T-cell (primary cell): ENCODE results near the gene COBLL1. TPM values are rescaled to one million over a fixed set of nuclear protein-coding genes. Genes with fewer than 3 reads are reported as not detected.

Experiments used
- ATAC-seq, 4 experiments: fragments of 200-7000 bp in 3 of 4; fragments of 150-1000 bp in 1 of 4; cut with Tn5 transposase; replicated peaks in 1 of 4; 1 replicate in 3 of 4; 2 replicates in 1 of 4; pipeline ENCODE4 v1.10.0; 2021; ENCODE audit warnings: moderate library complexity in 3 of 4, mild to moderate bottlenecking in 2 of 4, moderate number of reproducible peaks in 1 of 4
- CTCF ChIA-PET, 2 donors: fragments of 300-600 bp; sonication (Branson Sonifier 250); formaldehyde crosslinking; loops; one replicate each; lab custom pipeline; 2022; ENCODE audit warnings: antibody characterized with exemption in 2 of 2; lab: Charles Lee
- POLR2A ChIA-PET, 2 donors: fragments of 300-600 bp; sonication (Branson Sonifier 250); formaldehyde crosslinking; loops; one replicate each; lab custom pipeline; 2022; ENCODE audit warnings: antibody characterized with exemption in 2 of 2; lab: Charles Lee
- DNase-seq, 35 experiments: peaks; one replicate each; pipeline versions ENCODE4 v3.0.0 to v3.0.0-alpha.2; 2013 to 2023
- H3K27ac ChIP-seq: one replicate; pipeline ENCODE4 v1.5.1; 2013; ENCODE audit warnings: low read length
- H3K27me3 ChIP-seq, 2 experiments: replicated peaks in 1 of 2; 1 replicate in 1 of 2; 2 replicates in 1 of 2; pipeline versions ENCODE4 v1.6.1 to v1.7.0; 2013; ENCODE audit warnings: low read length in 1 of 2, mixed read lengths in 1 of 2; ENCODE audit not compliant: control insufficient read depth in 2 of 2, insufficient read depth in 2 of 2; ENCODE audit errors: extremely low read depth in 1 of 2
- H3K36me3 ChIP-seq, 2 donors: 1 replicate in 1 of 2; 2 replicates in 1 of 2; pipeline versions ENCODE4 v1.6.1 to v1.7.0; 2013; ENCODE audit warnings: low read length in 1 of 2; ENCODE audit not compliant: control insufficient read depth in 2 of 2, insufficient read depth in 1 of 2; ENCODE audit errors: extremely low read depth in 1 of 2
- H3K4me1 ChIP-seq, 2 experiments: 1 replicate in 1 of 2; 2 replicates in 1 of 2; pipeline versions ENCODE4 v1.6.1 to v1.7.0; 2013; ENCODE audit warnings: low read length in 2 of 2, mixed read lengths in 1 of 2; ENCODE audit not compliant: insufficient read depth in 2 of 2, control insufficient read depth in 1 of 2; ENCODE audit errors: extremely low read depth in 1 of 2
- H3K4me3 ChIP-seq, 2 donors: 1 replicate in 1 of 2; 2 replicates in 1 of 2; pipeline versions ENCODE4 v1.5.1 to v1.7.0; 2013; ENCODE audit warnings: mild to moderate bottlenecking in 2 of 2, low read length in 1 of 2, moderate library complexity in 1 of 2; ENCODE audit not compliant: control insufficient read depth in 1 of 2; ENCODE audit errors: extremely low read depth in 1 of 2
- H3K9me3 ChIP-seq: 2 replicates; pipeline ENCODE4 v1.7.0; 2013
- H3K27ac Mint-ChIP-seq, 2 donors: one replicate each; pipeline ENCODE4 v1.8.0; 2020 to 2021; ENCODE audit warnings: mild to moderate bottlenecking in 2 of 2, mixed read lengths in 2 of 2
- H3K27me3 Mint-ChIP-seq, 2 donors: one replicate each; pipeline ENCODE4 v1.8.0; 2021 to 2022; ENCODE audit warnings: mixed read lengths in 2 of 2
- H3K36me3 Mint-ChIP-seq: one replicate; pipeline ENCODE4 v1.8.0; 2021; ENCODE audit warnings: mixed read lengths
- H3K4me1 Mint-ChIP-seq, 3 donors: one replicate each; pipeline ENCODE4 v1.8.0; 2020 to 2022; ENCODE audit warnings: mixed read lengths in 3 of 3, mild to moderate bottlenecking in 1 of 3
- H3K4me3 Mint-ChIP-seq, 3 donors: one replicate each; pipeline ENCODE4 v1.8.0; 2020 to 2022; ENCODE audit warnings: mild to moderate bottlenecking in 3 of 3, mixed read lengths in 3 of 3, moderate library complexity in 3 of 3
- H3K9me3 Mint-ChIP-seq, 3 donors: one replicate each; pipeline ENCODE4 v1.8.0; 2020 to 2022; ENCODE audit warnings: mixed read lengths in 3 of 3
- WGBS: methylation state at CpG from one replicate; pipeline ENCODE4 v1.1.5; 2013; ENCODE audit warnings: missing lambda C conversion rate; ENCODE audit not compliant: insufficient coverage; 5-methylcytosine and 5-hydroxymethylcytosine counted together
- total RNA-seq, 35 experiments: library from RNA in 6 of 35; stranded (reverse) in 6 of 35; fragments of 120-200 nt in 1 of 35; gene quantifications; one replicate each; pipeline versions ENCODE4 v1.2.1 to v1.2.4 and lab custom pipeline; 2013 to 2026

The COBLL1 gene
- total RNA-seq, 5 donors from 2014 or later (not counting 1 experiment from before 2014, with no cell fraction given), result 0.68 to 5.1 (median 1.9) TPM

DNA sequence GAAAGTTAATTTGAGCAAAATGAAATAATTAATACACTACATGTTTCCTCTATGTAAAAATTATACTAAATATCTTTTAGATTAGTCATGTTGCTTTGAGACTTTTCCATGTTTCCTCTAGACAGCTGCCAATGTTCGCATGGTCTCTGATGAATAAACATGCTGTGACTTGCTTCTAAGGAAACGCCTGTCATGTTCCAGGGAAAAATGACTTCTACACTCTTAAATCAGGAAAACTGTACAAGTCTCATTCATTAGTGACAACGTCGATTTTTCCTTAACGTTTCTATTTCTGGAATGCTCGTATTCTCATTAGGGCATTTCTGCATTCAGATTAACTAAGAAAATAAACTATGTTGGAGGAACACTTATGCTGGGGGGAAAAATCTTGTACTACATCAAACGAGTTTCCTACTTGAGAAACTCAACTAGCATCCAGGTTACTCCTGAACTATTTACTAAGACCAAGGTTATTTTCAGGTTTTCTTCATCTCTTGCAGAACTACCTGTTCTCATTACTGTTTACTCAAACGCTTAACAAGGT lies 1.6 kb downstream of the COBLL1 start:
- no peak for ATAC-seq
- peaks cover 35 to 36% of the 10 kb centered on the region in 2 donors for H3K27me3 Mint-ChIP-seq
- H3K27ac Mint-ChIP-seq, result no peak overlapping the region
- ChIA-PET CTCF (interaction anchor here in 1 of 2 donors (0.6 kb wide), 1 partner anchor 8 kb away, joined by 4 read pairs; no protein-coding TSS in a partner anchor), POLR2A (interaction anchor here in 1 of 2 donors (0.6 kb wide), 1 partner anchor 31 kb away, joined by 8 read pairs; no protein-coding TSS in a partner anchor)
- WGBS, result 73% methylated on average over 2 of the region's 8 CpGs
- no peak overlapping the region for H3K27ac ChIP-seq
- no peak for DNase-seq
- peak overlapping the region; percentile 43 to 75 (median 71) for H3K4me3 Mint-ChIP-seq
- H3K36me3 ChIP-seq, result no peaks in the 10 kb centered on the region
- H3K27me3 ChIP-seq, result peaks cover 0 to 20% of the 10 kb centered on the region in 2 experiments
- H3K4me1 ChIP-seq, result peaks cover 3 to 13% of the 10 kb centered on the region in 2 experiments
- H3K36me3 Mint-ChIP-seq, result no peaks in the 10 kb centered on the region
- H3K9me3 Mint-ChIP-seq, result no peaks in the 10 kb centered on the region
- no peak overlapping the region for H3K4me3 ChIP-seq
- peaks cover 6 to 11% (median 9%) of the 10 kb centered on the region in 3 donors for H3K4me1 Mint-ChIP-seq
- no peaks in the 10 kb centered on the region for H3K9me3 ChIP-seq

DNA sequence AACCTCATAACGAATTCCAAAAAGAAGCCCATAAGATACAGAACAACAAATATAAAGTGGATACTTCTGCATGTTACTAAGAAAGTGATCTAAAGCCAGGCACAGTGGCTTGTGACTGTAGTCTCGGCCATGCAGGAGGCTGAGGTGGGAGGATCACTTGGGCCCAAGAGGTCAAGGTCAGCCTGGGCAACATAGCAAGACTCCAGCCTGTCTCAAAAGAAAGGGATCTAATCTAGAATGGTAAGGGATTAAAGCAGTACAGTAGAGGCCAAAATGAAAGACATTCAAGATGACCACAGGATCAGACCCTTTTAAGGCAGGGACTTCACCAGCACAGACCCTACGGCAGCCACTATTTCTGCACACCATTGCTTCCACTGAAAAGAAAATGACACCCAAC lies 3.8 kb downstream of the COBLL1 start:
- no peak for ATAC-seq
- H3K27ac ChIP-seq, result no peak overlapping the region
- Mint-ChIP-seq H3K27ac (no peak overlapping the region), H3K36me3 (no peaks in the 10 kb centered on the region), H3K9me3 (no peaks in the 10 kb centered on the region), H3K4me3 (no peak overlapping the region), H3K27me3 (peaks cover 25 to 28% of the 10 kb centered on the region in 2 donors), H3K4me1 (peaks cover 6 to 11% (median 9%) of the 10 kb centered on the region in 3 donors)
- no peaks in the 10 kb centered on the region for H3K9me3 ChIP-seq
- no peak for DNase-seq
- H3K36me3 ChIP-seq, result no peaks in the 10 kb centered on the region
- CTCF ChIA-PET, result no interaction called here
- 69% methylated on average over 2 of the region's 3 CpGs for WGBS
- POLR2A ChIA-PET, result no interaction called here
- H3K27me3 ChIP-seq, result peaks cover 0 to 22% of the 10 kb centered on the region in 2 experiments
- H3K4me1 ChIP-seq, result peaks cover 3 to 13% of the 10 kb centered on the region in 2 experiments
- H3K4me3 ChIP-seq, result no peak overlapping the region

DNA sequence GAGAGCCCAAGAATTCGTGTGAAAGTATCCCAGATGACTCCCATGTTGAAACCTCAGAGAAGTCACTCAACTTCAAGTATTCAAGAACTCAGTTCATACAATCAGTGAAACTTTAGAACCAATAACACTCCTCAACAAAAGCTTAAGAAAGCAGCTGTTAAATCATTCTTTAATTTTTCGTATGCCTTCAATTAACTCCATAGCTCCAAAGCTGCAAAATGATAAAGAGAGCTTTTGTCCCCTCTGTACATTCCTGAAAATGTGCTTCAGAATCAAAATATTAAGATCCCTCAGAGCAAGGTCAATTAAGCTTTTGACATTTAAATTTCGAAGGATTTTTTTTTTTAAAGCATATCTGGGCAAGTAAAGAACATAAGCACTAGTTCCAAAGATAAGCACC lies 4.7 kb downstream of the COBLL1 start:
- no peaks in the 10 kb centered on the region for H3K36me3 Mint-ChIP-seq
- H3K4me3 Mint-ChIP-seq, result no peak overlapping the region
- H3K36me3 ChIP-seq, result no peaks in the 10 kb centered on the region
- no peak overlapping the region for H3K27ac ChIP-seq
- peaks cover 24 to 25% of the 10 kb centered on the region in 2 donors for H3K27me3 Mint-ChIP-seq
- H3K4me1 ChIP-seq, result peaks cover 3 to 9% of the 10 kb centered on the region in 2 experiments
- DNase-seq (no peak), ATAC-seq (no peak)
- H3K4me3 ChIP-seq, result no peak overlapping the region
- H3K9me3 ChIP-seq, result no peaks in the 10 kb centered on the region
- 31% methylated on average over 3 of the region's 3 CpGs for WGBS
- H3K27ac Mint-ChIP-seq, result no peak overlapping the region
- no peaks in the 10 kb centered on the region for H3K9me3 Mint-ChIP-seq
- peaks cover 6 to 9% (median 7%) of the 10 kb centered on the region in 3 donors for H3K4me1 Mint-ChIP-seq
- ChIA-PET POLR2A (no interaction called here), CTCF (no interaction called here)
- H3K27me3 ChIP-seq, result peaks cover 0 to 18% of the 10 kb centered on the region in 2 experiments

DNA sequence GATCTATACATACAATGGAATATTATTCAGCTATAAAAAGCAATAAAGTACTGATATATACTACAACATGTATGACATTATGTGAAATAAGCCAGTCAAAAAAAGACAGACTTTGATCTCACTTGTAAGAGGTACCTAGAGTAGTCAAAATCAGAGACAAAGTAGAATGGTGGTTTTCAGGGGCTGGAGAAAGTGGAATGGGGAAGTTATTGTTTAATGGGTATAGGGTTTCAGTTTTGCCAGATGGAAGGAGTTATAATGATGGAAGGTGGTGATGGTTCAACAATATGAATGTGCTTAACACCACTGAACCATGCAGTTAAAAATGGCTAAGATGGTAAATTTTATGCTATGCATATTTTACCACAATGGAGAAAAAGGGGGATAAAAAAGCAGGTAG lies 6.3 kb downstream of the COBLL1 start:
- no peaks in the 10 kb centered on the region for H3K36me3 Mint-ChIP-seq
- H3K9me3 Mint-ChIP-seq, result no peaks in the 10 kb centered on the region
- H3K9me3 ChIP-seq, result no peaks in the 10 kb centered on the region
- H3K4me1 Mint-ChIP-seq, result peaks cover 1 to 4% (median 1%) of the 10 kb centered on the region in 3 donors
- H3K27ac Mint-ChIP-seq, result no peak overlapping the region
- ChIA-PET CTCF (no interaction called here), POLR2A (no interaction called here)
- peaks cover 18 to 20% of the 10 kb centered on the region in 2 donors for H3K27me3 Mint-ChIP-seq
- H3K36me3 ChIP-seq, result no peaks in the 10 kb centered on the region
- ATAC-seq, result no peak
- peaks cover 0 to 6% of the 10 kb centered on the region in 2 experiments for H3K27me3 ChIP-seq
- no peaks in the 10 kb centered on the region for H3K4me1 ChIP-seq
- H3K27ac ChIP-seq, result no peak overlapping the region
- H3K4me3 ChIP-seq, result no peak overlapping the region
- H3K4me3 Mint-ChIP-seq, result no peak overlapping the region
- no peak for DNase-seq

DNA sequence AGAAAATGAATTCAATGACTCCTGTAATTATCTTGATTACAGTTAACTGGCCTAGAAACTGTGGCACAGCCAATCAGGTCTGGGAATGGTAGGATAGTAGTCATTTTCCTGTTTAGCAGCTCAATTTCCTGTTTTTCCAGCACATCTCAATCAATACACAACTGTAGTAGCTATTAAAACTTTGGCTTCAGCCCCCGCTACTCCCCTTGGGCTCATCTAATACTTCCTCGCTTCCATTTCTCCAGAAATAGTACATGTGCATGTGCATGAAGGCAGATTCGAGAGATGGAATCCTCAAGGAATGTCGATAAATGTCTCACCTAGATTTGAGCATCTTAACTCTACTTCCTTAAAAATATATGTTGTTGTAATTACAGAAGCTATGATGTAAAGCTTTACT lies 9.7 kb downstream of the COBLL1 start:
- POLR2A ChIA-PET, result no interaction called here
- Mint-ChIP-seq H3K4me1 (no peaks in the 10 kb centered on the region), H3K4me3 (no peak overlapping the region), H3K27ac (no peak overlapping the region), H3K27me3 (peaks cover 0 to 5% of the 10 kb centered on the region in 2 donors), H3K36me3 (no peaks in the 10 kb centered on the region), H3K9me3 (no peaks in the 10 kb centered on the region)
- no peak for DNase-seq
- WGBS, result no CpG with 5 or more reads among the region's 4 CpGs
- Histone ChIP-seq H3K4me3 (no peak overlapping the region), H3K9me3 (no peaks in the 10 kb centered on the region), H3K36me3 (no peaks in the 10 kb centered on the region), H3K27ac (no peak overlapping the region), H3K4me1 (no peaks in the 10 kb centered on the region), H3K27me3 (peaks cover 0 to 3% of the 10 kb centered on the region in 2 experiments)
- CTCF ChIA-PET, result interaction anchor here in 1 of 2 donors (0.6 kb wide), 1 partner anchor 9 kb away, joined by 4 read pairs; no protein-coding TSS in a partner anchor
- no peak for ATAC-seq

DNA sequence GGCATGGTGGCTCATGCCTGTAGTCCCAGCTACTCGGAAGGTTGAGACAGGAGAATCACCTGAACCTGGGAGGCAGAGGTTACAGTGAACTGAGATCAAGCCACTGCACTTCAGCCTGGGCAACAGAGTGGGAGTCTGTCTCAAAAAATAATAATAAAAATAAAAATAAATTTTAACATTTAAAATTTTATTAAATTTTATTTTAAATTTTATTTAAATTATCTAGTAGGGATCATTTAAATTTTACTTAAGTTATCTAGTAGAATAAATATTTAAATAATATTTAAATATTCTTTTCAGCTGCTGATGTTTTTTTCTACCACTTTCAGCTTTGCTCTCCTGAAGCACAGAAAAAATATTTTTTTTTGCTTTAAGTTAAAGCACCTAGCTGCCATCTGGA lies 10.4 kb downstream of the COBLL1 start:
- H3K27me3 ChIP-seq, result peaks cover 0 to 5% of the 10 kb centered on the region in 2 experiments
- Mint-ChIP-seq H3K27ac (no peak overlapping the region), H3K27me3 (peaks cover 0 to 5% of the 10 kb centered on the region in 2 donors), H3K9me3 (no peaks in the 10 kb centered on the region), H3K36me3 (no peaks in the 10 kb centered on the region), H3K4me3 (no peak overlapping the region), H3K4me1 (no peaks in the 10 kb centered on the region)
- CTCF ChIA-PET, result no interaction called here
- POLR2A ChIA-PET, result no interaction called here
- H3K36me3 ChIP-seq, result no peaks in the 10 kb centered on the region
- no CpG with 5 or more reads among the region's 1 CpG for WGBS
- H3K4me3 ChIP-seq, result no peak overlapping the region
- no peak overlapping the region for H3K27ac ChIP-seq
- H3K9me3 ChIP-seq, result no peaks in the 10 kb centered on the region
- ATAC-seq, result no peak
- no peaks in the 10 kb centered on the region for H3K4me1 ChIP-seq
- DNase-seq, result no peak
